Muscle layer of duodenum (tissue), 2 donors: ENCODE results near the gene PLCL2.
"Not testable (repeated sequence)": the region's sequence is repeated elsewhere in the genome, so short reads cannot be mapped to it uniquely, and the experiment has no call there.

Experiments
- H3K27ac ChIP-seq: one replicate; pipeline ENCODE4 v1.7.0; 2013; ENCODE audit warnings: mild to moderate bottlenecking, low read length
- H3K27me3 ChIP-seq: one replicate; pipeline ENCODE4 v1.7.0; 2013; ENCODE audit warnings: low read depth, mild to moderate bottlenecking, control low read depth, low read length
- H3K36me3 ChIP-seq, 2 donors: one replicate each; pipeline ENCODE4 v1.7.0; 2013; ENCODE audit warnings: low read length in 2 of 2, control low read depth in 1 of 2, mild to moderate bottlenecking in 1 of 2; ENCODE audit not compliant: insufficient read depth in 2 of 2, control insufficient read depth in 1 of 2
- H3K4me1 ChIP-seq, 2 donors: one replicate each; pipeline ENCODE4 v1.7.0; 2013; ENCODE audit warnings: low read length in 2 of 2, mild to moderate bottlenecking in 2 of 2, control low read depth in 1 of 2, moderate library complexity in 1 of 2; ENCODE audit not compliant: insufficient read depth in 2 of 2, control insufficient read depth in 1 of 2
- H3K4me3 ChIP-seq, 2 donors: one replicate each; pipeline ENCODE4 v1.7.0; 2013; ENCODE audit warnings: low read length in 2 of 2, low read depth in 1 of 2, mild to moderate bottlenecking in 1 of 2
- H3K9me3 ChIP-seq, 2 donors: one replicate each; pipeline ENCODE4 v1.7.0; 2013; ENCODE audit warnings: low read length in 2 of 2, control low read depth in 1 of 2, mild to moderate bottlenecking in 1 of 2; ENCODE audit not compliant: control insufficient read depth in 1 of 2
- donor health status: healthy.

PLCL2 gene

GRCh38 chr3:16950282-16950681, 65.5 kb downstream of the PLCL2 start:
- Histone ChIP-seq H3K27me3 (no peaks in the 10 kb centered on the region), H3K27ac (no peak overlapping the region), H3K9me3 (no peaks in the 10 kb centered on the region), H3K4me3 (no peak overlapping the region), H3K36me3 (no peaks in the 10 kb centered on the region), H3K4me1 (no peaks in the 10 kb centered on the region)

- no peak overlapping the region for H3K4me3 ChIP-seq
- no peak overlapping the region for H3K27ac ChIP-seq
- no peaks in the 10 kb centered on the region for H3K27me3 ChIP-seq
- H3K4me1 ChIP-seq: no peaks in the 10 kb centered on the region
- no peaks in the 10 kb centered on the region for H3K9me3 ChIP-seq
- H3K36me3 ChIP-seq: no peaks in the 10 kb centered on the region
These were observed 66.1 kb downstream of the PLCL2 start for GRCh38 chr3:16950845-16951244.

DNA sequence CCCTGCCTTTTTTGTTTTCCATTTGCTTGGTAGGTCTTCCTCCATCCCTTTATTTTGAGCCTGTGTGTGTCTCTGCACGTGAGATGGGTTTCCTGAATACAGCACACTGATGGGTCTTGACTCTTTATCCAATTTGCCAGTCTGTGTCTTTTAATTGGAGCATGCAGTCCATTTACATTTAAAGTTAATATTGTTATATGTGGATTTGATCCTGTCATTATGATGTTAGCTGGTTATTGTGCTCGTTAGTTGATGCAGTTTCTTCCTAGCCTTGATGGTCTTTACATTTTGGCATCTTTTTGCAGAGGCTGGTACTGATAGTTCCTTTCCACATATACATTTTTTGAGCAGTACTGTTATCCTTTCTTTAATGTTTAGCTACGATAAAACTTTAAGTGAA, 73.1 kb downstream of the PLCL2 start:
- H3K36me3 ChIP-seq, H3K27me3 ChIP-seq, H3K4me3 ChIP-seq, H3K9me3 ChIP-seq, H3K27ac ChIP-seq, H3K4me1 ChIP-seq: not testable (repeated sequence)

DNA sequence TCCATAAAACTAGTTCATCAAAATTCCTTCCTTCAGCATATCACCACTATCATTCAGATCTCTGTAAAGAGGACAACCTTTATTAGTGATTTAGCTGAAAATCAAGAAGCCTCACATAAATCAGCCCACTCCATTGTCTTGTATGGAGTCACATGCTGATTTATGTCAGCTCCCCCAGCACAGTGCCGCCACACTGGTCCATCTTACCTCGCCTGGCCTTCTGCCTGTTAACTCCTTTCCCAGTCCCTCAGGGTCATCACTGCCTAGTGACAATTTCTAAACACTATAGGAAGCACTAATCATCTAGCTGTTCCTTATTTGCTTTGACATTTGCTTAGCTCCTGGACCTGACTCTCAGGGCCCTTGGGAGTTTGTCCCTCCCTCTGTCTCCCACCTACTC, 75.4 kb downstream of the PLCL2 start:
- Histone ChIP-seq H3K36me3 (no peaks in the 10 kb centered on the region), H3K27ac (no peak overlapping the region), H3K4me3 (no peak overlapping the region), H3K27me3 (no peaks in the 10 kb centered on the region), H3K4me1 (no peaks in the 10 kb centered on the region), H3K9me3 (no peaks in the 10 kb centered on the region)

GRCh38 chr3:16961621-16962205, 77.0 kb downstream of the PLCL2 start:
- Histone ChIP-seq H3K27me3 (no peaks in the 10 kb centered on the region), H3K4me3 (no peak overlapping the region), H3K9me3 (peaks cover 0 to under 1% of the 10 kb centered on the region in 2 donors), H3K4me1 (no peaks in the 10 kb centered on the region), H3K27ac (no peak overlapping the region), H3K36me3 (no peaks in the 10 kb centered on the region)

- Histone ChIP-seq H3K9me3 (peaks cover 0 to 5% of the 10 kb centered on the region in 2 donors), H3K4me3 (no peak overlapping the region), H3K36me3 (no peaks in the 10 kb centered on the region), H3K27ac (no peak overlapping the region), H3K4me1 (no peaks in the 10 kb centered on the region), H3K27me3 (no peaks in the 10 kb centered on the region)
These were observed 90.3 kb downstream of the PLCL2 start for GRCh38 chr3:16975083-16975482.

- Histone ChIP-seq H3K27ac (no peak overlapping the region), H3K4me1 (no peaks in the 10 kb centered on the region), H3K27me3 (no peaks in the 10 kb centered on the region), H3K36me3 (no peaks in the 10 kb centered on the region), H3K9me3 (peaks cover 0 to 5% of the 10 kb centered on the region in 2 donors), H3K4me3 (no peak overlapping the region)
These were observed 93.6 kb downstream of the PLCL2 start for GRCh38 chr3:16978234-16978920.

DNA sequence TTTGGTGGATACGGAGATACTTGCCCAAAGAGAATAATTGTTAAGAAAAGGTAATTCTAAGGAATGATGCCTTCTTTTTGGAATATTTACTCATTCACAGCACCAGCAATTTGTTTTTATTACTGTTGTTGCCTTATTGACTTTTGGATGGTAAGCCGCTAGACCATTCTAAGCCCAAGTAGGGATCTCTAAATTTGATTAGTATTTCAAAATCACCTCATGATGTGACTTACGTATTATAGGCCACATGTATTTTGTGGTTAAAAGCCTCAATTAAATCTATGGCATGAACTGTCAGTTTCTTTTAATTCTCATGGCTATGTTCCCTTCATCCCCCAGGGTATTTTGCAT, 94.1 kb downstream of the PLCL2 start:
- no peaks in the 10 kb centered on the region for H3K27me3 ChIP-seq
- H3K27ac ChIP-seq: no peak overlapping the region
- H3K36me3 ChIP-seq: no peaks in the 10 kb centered on the region
- H3K9me3 ChIP-seq: peaks cover 0 to 3% of the 10 kb centered on the region in 2 donors
- H3K4me1 ChIP-seq: no peaks in the 10 kb centered on the region
- no peak overlapping the region for H3K4me3 ChIP-seq

DNA sequence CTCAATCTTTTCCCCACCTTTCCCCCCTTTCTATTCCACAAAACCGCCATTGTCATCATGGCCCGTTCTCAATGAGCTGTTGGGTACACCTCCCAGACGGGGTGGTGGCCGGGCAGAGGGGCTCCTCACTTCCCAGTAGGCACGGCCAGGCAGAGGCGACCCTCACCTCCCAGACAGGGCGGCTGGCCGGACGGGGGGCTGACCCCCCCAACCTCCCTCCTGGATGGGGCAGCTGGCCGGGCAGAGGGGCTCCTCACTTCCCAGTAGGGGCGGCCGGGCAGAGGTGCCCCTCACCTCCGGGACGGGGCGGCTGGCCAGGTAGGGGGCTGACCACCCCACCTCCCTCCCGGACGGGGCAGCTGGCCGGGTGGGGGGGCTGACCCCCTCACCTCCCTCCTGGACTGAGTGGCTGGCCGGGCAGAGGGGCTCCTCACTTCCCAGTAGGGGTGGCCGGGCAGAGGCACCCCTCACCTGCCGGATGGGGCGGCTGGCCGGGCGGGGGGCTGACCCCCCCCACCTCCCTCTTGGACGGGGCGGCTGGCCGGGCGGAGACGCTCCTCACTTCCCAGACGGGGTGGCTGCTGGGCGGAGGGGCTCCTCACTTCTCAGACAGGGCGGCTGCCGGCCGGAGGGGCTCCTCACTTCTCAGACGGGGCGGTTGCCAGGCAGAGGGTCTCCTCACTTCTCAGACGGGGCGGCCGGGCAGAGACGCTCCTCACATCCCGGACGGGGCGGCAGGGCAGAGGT, 95.2 kb downstream of the PLCL2 start:
- H3K9me3 ChIP-seq, H3K36me3 ChIP-seq, H3K27me3 ChIP-seq, H3K4me3 ChIP-seq, H3K27ac ChIP-seq, H3K4me1 ChIP-seq: not testable (repeated sequence)

DNA sequence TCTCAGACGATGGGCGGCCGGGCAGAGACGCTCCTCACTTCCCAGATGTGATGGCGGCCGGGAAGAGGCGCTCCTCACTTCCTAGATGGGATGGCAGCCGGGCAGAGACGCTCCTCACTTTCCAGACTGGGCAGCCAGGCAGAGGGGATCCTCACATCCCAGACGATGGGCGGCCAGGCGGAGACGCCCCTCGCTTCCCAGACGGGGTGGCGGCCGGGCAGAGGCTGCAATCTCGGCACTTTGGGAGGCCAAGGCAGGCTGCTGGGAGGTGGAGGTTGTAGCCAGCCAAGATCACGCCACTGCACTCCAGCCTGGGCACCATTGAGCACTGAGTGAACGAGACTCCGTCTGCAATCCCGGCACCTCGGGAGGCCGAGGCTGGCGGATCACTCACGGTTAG, 95.8 kb downstream of the PLCL2 start:
- not testable (repeated sequence) for H3K4me3 ChIP-seq, H3K27ac ChIP-seq, H3K27me3 ChIP-seq, H3K36me3 ChIP-seq, H3K4me1 ChIP-seq, H3K9me3 ChIP-seq

- Histone ChIP-seq H3K27me3 (no peaks in the 10 kb centered on the region), H3K9me3 (no peaks in the 10 kb centered on the region), H3K4me1 (no peaks in the 10 kb centered on the region), H3K4me3 (no peak overlapping the region), H3K27ac (no peak overlapping the region), H3K36me3 (no peaks in the 10 kb centered on the region)
These were observed 97.7 kb downstream of the PLCL2 start for GRCh38 chr3:16982460-16982859.
